SK-N-SH treated with all-trans-retinoic acid at 6 μM for 48 hours (cell line): ENCODE results near the gene DLG2.

Source experiments
- CREB5 ChIP-seq: fragments of 250-450 bp; sonication (Bioruptor Pico); IDR thresholded peaks from 2 replicates; pipeline ENCODE4 v1.5.1; 2020; ENCODE audit warnings: low read depth, mild to moderate bottlenecking, moderate library complexity
- PPARA ChIP-seq: fragments of 250-450 bp; sonication (Bioruptor Pico); IDR thresholded peaks from 2 replicates; pipeline ENCODE4 v1.5.0; 2020; ENCODE audit warnings: mild to moderate bottlenecking, borderline replicate concordance
- RARB ChIP-seq: fragments of 250-450 bp; sonication (Bioruptor Pico); IDR thresholded peaks from 2 replicates; pipeline ENCODE4 v1.8.0; 2021; ENCODE audit warnings: mild to moderate bottlenecking, moderate library complexity
- SNAI2 ChIP-seq: fragments of 250-450 bp; sonication (Bioruptor Pico); IDR thresholded peaks from 2 replicates; pipeline ENCODE4 v1.5.0; 2020; ENCODE audit warnings: mild to moderate bottlenecking, moderate library complexity
- TOX ChIP-seq: fragments of 250-450 bp; sonication (Bioruptor Pico); IDR thresholded peaks from 2 replicates; pipeline ENCODE4 v1.8.0; 2021; ENCODE audit warnings: mild to moderate bottlenecking, moderate library complexity, borderline replicate concordance
- ZFP3 ChIP-seq: fragments of 250-450 bp; sonication (Bioruptor Pico); IDR thresholded peaks from 2 replicates; pipeline ENCODE4 v1.5.0; 2020; ENCODE audit warnings: mild to moderate bottlenecking, moderate library complexity

GRCh38 chr11:83979593-83979992 is 1647.6 kb downstream of the DLG2 start:
- TF ChIP-seq ZFP3 (CRISPR knock-in tag) (no peak), RARB (CRISPR knock-in tag) (no peak), CREB5 (no peak), TOX (CRISPR knock-in tag) (no peak), PPARA (CRISPR knock-in tag) (no peak), SNAI2 (CRISPR knock-in tag) (no peak)
